CD8-positive, alpha-beta memory T cell (primary cell): ENCODE results near the gene DPP7. TPM values are rescaled to one million over a fixed set of nuclear protein-coding genes. Genes with fewer than 3 reads are reported as not detected.
"Not testable (repeated sequence)": the region's sequence is repeated elsewhere in the genome, so short reads cannot be mapped to it uniquely, and the experiment has no call there.

Experiments
- CTCF ChIA-PET: fragments of 350-600 bp; sonication (Branson Sonifier 250); formaldehyde crosslinking; loops from one replicate; lab custom pipeline; 2021; ENCODE audit warnings: antibody characterized with exemption; lab: Charles Lee
- POLR2A ChIA-PET: fragments of 350-600 bp; sonication (Branson Sonifier 250); formaldehyde crosslinking; loops from one replicate; lab custom pipeline; 2021; ENCODE audit warnings: antibody characterized with exemption; lab: Charles Lee
- DNase-seq, 5 donors: peaks; one replicate each; pipeline versions ENCODE4 v3.0.0 to v3.0.0-alpha.2; 2020 to 2022; ENCODE audit warnings: mixed read lengths in 1 of 5
- H3K27ac ChIP-seq: one replicate; pipeline ENCODE4 v1.7.0; 2013; ENCODE audit warnings: low read depth, mild to moderate bottlenecking, low read length, moderate library complexity
- H3K27me3 ChIP-seq: 2 replicates; pipeline ENCODE4 v1.7.0; 2013; ENCODE audit warnings: low read length, mild to moderate bottlenecking; ENCODE audit not compliant: insufficient read depth, poor library complexity, severe bottlenecking
- H3K36me3 ChIP-seq: 2 replicates; pipeline ENCODE4 v1.7.0; 2013; ENCODE audit warnings: mild to moderate bottlenecking, low read length, moderate library complexity; ENCODE audit not compliant: insufficient read depth
- H3K4me1 ChIP-seq: 2 replicates; pipeline ENCODE4 v1.7.0; 2013; ENCODE audit warnings: mild to moderate bottlenecking, low read length, moderate library complexity; ENCODE audit not compliant: insufficient read depth
- H3K4me3 ChIP-seq: 2 replicates; pipeline ENCODE4 v1.7.0; 2013; ENCODE audit warnings: mild to moderate bottlenecking, low read length
- H3K9me3 ChIP-seq: 2 replicates; pipeline ENCODE4 v1.7.0; 2013; ENCODE audit warnings: mild to moderate bottlenecking, low read length
- H3K27ac Mint-ChIP-seq, 8 donors: one replicate each; pipeline ENCODE4 v1.8.0; 2020 to 2021; ENCODE audit warnings: mixed read lengths in 8 of 8, mild to moderate bottlenecking in 6 of 8, inconsistent platforms in 3 of 8, moderate library complexity in 3 of 8
- H3K27me3 Mint-ChIP-seq, 2 donors: one replicate each; pipeline ENCODE4 v1.8.0; 2020 to 2021; ENCODE audit warnings: mixed read lengths in 2 of 2, mild to moderate bottlenecking in 1 of 2, moderate library complexity in 1 of 2
- H3K36me3 Mint-ChIP-seq, 3 donors: one replicate each; pipeline ENCODE4 v1.8.0; 2020 to 2021; ENCODE audit warnings: mixed read lengths in 3 of 3, inconsistent platforms in 1 of 3, mild to moderate bottlenecking in 1 of 3
- H3K4me1 Mint-ChIP-seq, 3 donors: one replicate each; pipeline ENCODE4 v1.8.0; 2020 to 2021; ENCODE audit warnings: mixed read lengths in 3 of 3, inconsistent platforms in 1 of 3, mild to moderate bottlenecking in 1 of 3
- H3K4me3 Mint-ChIP-seq, 7 donors: one replicate each; pipeline ENCODE4 v1.8.0; 2020 to 2021; ENCODE audit warnings: mixed read lengths in 7 of 7, mild to moderate bottlenecking in 6 of 7, moderate library complexity in 4 of 7, inconsistent platforms in 2 of 7
- H3K9me3 Mint-ChIP-seq, 5 donors: one replicate each; pipeline ENCODE4 v1.8.0; 2020 to 2022; ENCODE audit warnings: mixed read lengths in 5 of 5, mild to moderate bottlenecking in 3 of 5, moderate library complexity in 2 of 5, inconsistent platforms in 1 of 5
- polyA plus RNA-seq: library from polyadenylated mRNA; unstranded; fragments of 300-500 nt; fragmentation: Illumina TruSeq; gene quantifications from one replicate; pipeline ENCODE4 v1.2.3, GENCODE V29; 2021
- total RNA-seq, 2 experiments: library from RNA; stranded (reverse); gene quantifications; one replicate each; pipeline ENCODE4 v1.2.3, GENCODE V29; 2021

DPP7 gene
- total and polyA plus RNA-seq, 3 experiments from 2014 or later, result 158 to 308 (median 294) TPM

DNA sequence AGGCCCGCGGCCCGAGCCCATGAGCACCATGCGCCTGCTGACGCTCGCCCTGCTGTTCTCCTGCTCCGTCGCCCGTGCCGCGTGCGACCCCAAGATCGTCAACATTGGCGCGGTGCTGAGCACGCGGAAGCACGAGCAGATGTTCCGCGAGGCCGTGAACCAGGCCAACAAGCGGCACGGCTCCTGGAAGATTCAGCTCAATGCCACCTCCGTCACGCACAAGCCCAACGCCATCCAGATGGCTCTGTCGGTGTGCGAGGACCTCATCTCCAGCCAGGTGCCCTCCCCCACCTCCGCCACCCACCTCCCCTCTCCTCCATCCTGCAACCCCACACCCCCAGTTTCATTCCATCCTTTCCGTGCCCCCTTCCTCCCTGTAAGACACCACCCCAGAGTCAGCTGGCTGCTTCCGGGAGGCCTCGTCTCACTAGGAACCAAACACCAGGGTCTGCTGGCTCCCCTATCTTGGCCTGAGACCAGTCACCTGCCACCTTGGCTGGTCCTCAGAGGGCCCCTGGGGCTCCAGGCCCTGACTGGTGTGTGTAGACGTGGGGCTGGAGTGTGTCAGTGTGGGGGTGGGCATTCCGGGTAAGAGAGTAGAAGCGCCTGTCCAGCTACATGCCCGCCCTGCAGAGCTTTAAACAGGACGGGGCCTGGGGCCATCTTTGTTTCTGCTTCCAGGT lies 25.1 kb upstream of the DPP7 start:
- DNase-seq, result no peak
- POLR2A ChIA-PET, result no interaction called here
- Mint-ChIP-seq H3K4me1 (peaks cover 0 to 4% (median 0%) of the 10 kb centered on the region in 3 donors), H3K27me3 (peaks cover 56 to 60% of the 10 kb centered on the region in 2 donors), H3K36me3 (peaks cover 0 to 8% (median 0%) of the 10 kb centered on the region in 3 donors), H3K4me3 (no peak overlapping the region), H3K27ac (no peak overlapping the region), H3K9me3 (peaks cover 0 to 6% (median 0%) of the 10 kb centered on the region in 5 donors)
- H3K27me3 ChIP-seq, result peaks cover 51% of the 10 kb centered on the region
- H3K27ac ChIP-seq, result no peak overlapping the region
- CTCF ChIA-PET, result no interaction called here
- no peaks in the 10 kb centered on the region for H3K9me3 ChIP-seq
- H3K4me1 ChIP-seq, result no peaks in the 10 kb centered on the region
- H3K4me3 ChIP-seq, result no peak overlapping the region
- no peaks in the 10 kb centered on the region for H3K36me3 ChIP-seq

- H3K4me1 Mint-ChIP-seq, result peaks cover 0 to 4% (median 0%) of the 10 kb centered on the region in 3 donors
- peak in 3 of 5 donors; percentile 34 to 46 (median 35) for DNase-seq
- H3K4me3 ChIP-seq, result no peak within 1 kb of the TSS
- H3K27ac Mint-ChIP-seq, result no peak within 1 kb of the TSS
- peaks cover 0 to 8% (median 0%) of the 10 kb centered on the region in 3 donors for H3K36me3 Mint-ChIP-seq
- H3K27me3 ChIP-seq, result peaks cover 51% of the 10 kb centered on the region
- peaks cover 0 to 6% (median 0%) of the 10 kb centered on the region in 5 donors for H3K9me3 Mint-ChIP-seq
- H3K4me3 Mint-ChIP-seq, result no peak within 1 kb of the TSS
- H3K4me1 ChIP-seq, result no peaks in the 10 kb centered on the region
- no peak within 1 kb of the TSS for H3K27ac ChIP-seq
- H3K9me3 ChIP-seq, result no peaks in the 10 kb centered on the region
- no peaks in the 10 kb centered on the region for H3K36me3 ChIP-seq
- ChIA-PET POLR2A (no interaction called here), CTCF (no interaction called here)
- peaks cover 59 to 62% of the 10 kb centered on the region in 2 donors for H3K27me3 Mint-ChIP-seq
Observed at GRCh38 chr9:137138722-137139467, 24.4 kb upstream of the DPP7 start, which contains the start of gene GRIN1. Gene GRIN1, plus strand, starts transcription at chr9:137139154. Its CDS starts 333 bp downstream, at chr9:137139487.

- peaks cover 0 to 8% (median 0%) of the 10 kb centered on the region in 3 donors for H3K36me3 Mint-ChIP-seq
- no peak overlapping the region for H3K27ac Mint-ChIP-seq
- peaks cover 0 to 4% (median 0%) of the 10 kb centered on the region in 3 donors for H3K4me1 Mint-ChIP-seq
- peaks cover 49% of the 10 kb centered on the region for H3K27me3 ChIP-seq
- ChIA-PET CTCF (no interaction called here), POLR2A (no interaction called here)
- H3K36me3 ChIP-seq, result no peaks in the 10 kb centered on the region
- H3K4me1 ChIP-seq, result no peaks in the 10 kb centered on the region
- no peak overlapping the region for H3K4me3 ChIP-seq
- H3K9me3 ChIP-seq, result no peaks in the 10 kb centered on the region
- peaks cover 63 to 64% of the 10 kb centered on the region in 2 donors for H3K27me3 Mint-ChIP-seq
- H3K27ac ChIP-seq, result no peak overlapping the region
- no peak for DNase-seq
- peaks cover 0 to 6% (median 0%) of the 10 kb centered on the region in 5 donors for H3K9me3 Mint-ChIP-seq
- H3K4me3 Mint-ChIP-seq, result no peak overlapping the region
Observed at GRCh38 chr9:137138058-137138721, 23.7 kb upstream of the DPP7 start.

DNA sequence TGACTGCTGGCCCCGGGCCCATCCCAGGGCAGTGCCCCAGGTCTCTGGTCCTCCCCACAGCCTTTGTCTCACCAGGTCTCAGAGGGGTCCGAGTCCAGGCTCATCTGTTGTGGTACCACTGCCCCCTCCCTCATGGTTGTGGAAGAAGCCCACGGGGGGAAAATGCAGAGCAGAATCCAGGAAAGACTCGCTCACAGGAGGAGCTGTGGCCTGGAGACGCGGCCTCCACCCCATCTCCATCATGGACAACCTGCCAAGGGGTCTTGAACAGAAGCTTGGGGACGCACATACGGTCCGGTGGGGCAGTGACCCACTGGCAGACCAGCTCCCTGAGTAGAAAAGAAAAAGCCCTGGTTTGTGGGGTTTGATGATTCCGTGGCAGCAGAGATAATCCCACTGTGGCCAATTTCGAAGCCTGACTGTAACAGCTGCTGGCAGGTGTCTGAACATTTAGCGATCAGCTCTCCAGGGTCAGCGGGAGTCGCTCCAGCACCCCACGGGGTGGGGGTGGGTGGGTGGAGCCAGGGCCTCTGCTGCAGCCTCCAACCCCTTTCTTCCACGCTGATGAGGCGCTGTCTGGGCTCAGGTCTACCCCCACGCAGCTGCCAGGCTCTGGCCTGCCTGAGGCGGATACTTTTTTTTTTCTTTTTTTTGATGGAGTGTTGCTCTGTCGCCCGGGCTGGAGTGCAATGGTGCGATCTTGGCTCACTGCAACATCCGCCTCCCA lies 22.5 kb upstream of the DPP7 start:
- H3K27me3 Mint-ChIP-seq, result peaks cover 60 to 64% of the 10 kb centered on the region in 2 donors

DNA sequence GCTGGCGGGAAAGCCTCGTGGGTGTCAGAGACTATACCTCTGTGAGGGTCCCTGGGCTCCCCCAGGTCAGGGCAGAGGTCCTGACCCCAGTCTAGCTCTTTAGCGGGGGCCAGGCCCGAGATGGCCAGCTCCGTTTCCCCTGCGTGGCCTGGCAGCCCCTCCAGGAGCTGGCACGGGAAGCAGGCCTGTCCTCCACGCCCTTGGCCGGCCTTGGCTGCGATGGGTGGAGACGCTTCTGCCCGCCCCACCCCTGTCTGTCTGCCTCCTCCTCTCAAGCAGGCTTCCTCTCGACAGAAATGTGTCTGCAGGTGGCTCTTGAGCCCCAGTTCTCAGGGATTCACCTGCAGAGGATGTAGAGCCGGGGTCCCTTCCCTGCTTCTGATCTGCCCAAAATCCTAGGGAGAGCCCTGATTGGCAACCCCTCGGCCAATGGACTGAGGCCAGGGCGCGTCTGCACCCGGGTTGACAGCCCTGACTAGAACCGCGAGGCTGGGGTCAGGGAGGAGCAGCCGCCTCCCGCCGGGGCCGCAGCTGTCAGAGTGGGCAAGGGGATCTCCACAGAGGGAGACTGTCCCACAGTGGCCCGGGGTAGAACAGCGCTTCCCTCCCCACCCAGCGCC lies 21.8 kb upstream of the DPP7 start:
- Histone ChIP-seq H3K9me3 (no peaks in the 10 kb centered on the region), H3K4me1 (no peaks in the 10 kb centered on the region), H3K27ac (no peak overlapping the region), H3K4me3 (no peak overlapping the region), H3K36me3 (no peaks in the 10 kb centered on the region), H3K27me3 (peaks cover 40% of the 10 kb centered on the region)
- H3K36me3 Mint-ChIP-seq, result peaks cover 0 to 3% (median 0%) of the 10 kb centered on the region in 3 donors
- no peak for DNase-seq
- CTCF ChIA-PET, result interaction anchor here (1.1 kb wide), 1 partner anchor 100 kb away, joined by 3 read pairs; no protein-coding TSS in a partner anchor
- H3K9me3 Mint-ChIP-seq, result peaks cover 0 to 6% (median 0%) of the 10 kb centered on the region in 5 donors
- H3K27ac Mint-ChIP-seq, result peak overlapping the region in 1 of 8 donors; percentile 9
- POLR2A ChIA-PET, result no interaction called here
- peaks cover 0 to 4% (median 0%) of the 10 kb centered on the region in 3 donors for H3K4me1 Mint-ChIP-seq
- H3K27me3 Mint-ChIP-seq, result peaks cover 53 to 60% of the 10 kb centered on the region in 2 donors
- H3K4me3 Mint-ChIP-seq, result no peak overlapping the region

More for the DNA sequence above, 22.5 kb upstream of the DPP7 start:
- H3K36me3 Mint-ChIP-seq, result peaks cover 0 to 3% (median 0%) of the 10 kb centered on the region in 3 donors
- H3K4me3 Mint-ChIP-seq, result no peak overlapping the region
- H3K36me3 ChIP-seq, result no peaks in the 10 kb centered on the region
- no peaks in the 10 kb centered on the region for H3K4me1 ChIP-seq
- peaks cover 0 to 4% (median 0%) of the 10 kb centered on the region in 3 donors for H3K4me1 Mint-ChIP-seq
- POLR2A ChIA-PET, result no interaction called here
- CTCF ChIA-PET, result interaction anchor here (1.1 kb wide), 1 partner anchor 100 kb away, joined by 3 read pairs; no protein-coding TSS in a partner anchor
- peaks cover 0 to 6% (median 0%) of the 10 kb centered on the region in 5 donors for H3K9me3 Mint-ChIP-seq
- H3K27ac Mint-ChIP-seq, result no peak overlapping the region
- no peaks in the 10 kb centered on the region for H3K9me3 ChIP-seq
- no peak overlapping the region for H3K4me3 ChIP-seq
- H3K27me3 ChIP-seq, result peaks cover 47% of the 10 kb centered on the region
- no peak overlapping the region for H3K27ac ChIP-seq
- no peak for DNase-seq

DNA sequence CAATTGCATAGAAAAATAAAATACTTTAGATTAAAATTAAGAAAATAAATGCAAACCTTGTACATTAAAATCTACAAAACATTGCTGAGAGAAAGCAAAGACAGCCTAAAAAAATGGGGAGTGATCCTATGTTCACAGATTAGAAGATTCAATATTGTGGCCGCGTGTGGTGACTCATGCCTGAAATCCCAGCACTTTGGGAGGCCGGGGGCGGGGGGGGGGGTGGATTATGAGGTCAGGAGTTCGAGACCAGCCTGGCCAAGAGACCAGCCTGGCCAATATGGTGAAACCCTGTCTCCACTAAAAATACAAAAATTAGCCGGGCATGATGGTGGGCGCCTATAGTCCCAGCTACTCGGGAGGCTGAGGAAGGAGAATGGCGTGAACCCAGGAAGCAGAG lies 20.6 kb upstream of the DPP7 start:
- POLR2A ChIA-PET, result interaction anchor here (1.2 kb wide), 1 partner anchor 20 kb away, joined by 6 read pairs; the partner anchor contains the start of gene DPP7

DNA sequence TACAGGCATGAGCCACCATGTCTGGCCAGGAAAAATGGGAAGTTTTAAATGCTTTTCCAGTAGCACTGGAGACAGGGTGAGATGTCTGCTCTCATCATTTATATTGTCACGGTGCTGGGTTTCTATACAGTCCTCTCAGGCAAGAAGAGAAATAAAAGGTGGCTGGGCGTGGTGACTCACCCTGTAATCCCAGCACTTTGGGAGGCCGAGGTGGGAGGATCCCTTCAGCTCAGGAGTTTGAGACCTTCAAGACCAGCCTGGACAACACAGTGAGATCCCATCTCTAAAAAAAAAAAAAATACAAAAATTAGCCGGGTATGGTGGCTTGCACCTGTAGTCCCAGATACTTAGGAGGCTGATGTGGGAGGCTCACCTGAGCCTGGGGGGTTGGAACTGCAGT lies 19.7 kb upstream of the DPP7 start:
- H3K4me3 Mint-ChIP-seq, result no peak overlapping the region
- Histone ChIP-seq H3K4me1 (no peaks in the 10 kb centered on the region), H3K9me3 (no peaks in the 10 kb centered on the region), H3K36me3 (no peaks in the 10 kb centered on the region), H3K4me3 (no peak overlapping the region), H3K27ac (no peak overlapping the region), H3K27me3 (peaks cover 21% of the 10 kb centered on the region)
- peaks cover 0 to 7% (median 3%) of the 10 kb centered on the region in 3 donors for H3K4me1 Mint-ChIP-seq
- peaks cover 36 to 46% of the 10 kb centered on the region in 2 donors for H3K27me3 Mint-ChIP-seq
- ChIA-PET POLR2A (no interaction called here), CTCF (no interaction called here)
- H3K9me3 Mint-ChIP-seq, result peaks cover 0 to 3% (median 2%) of the 10 kb centered on the region in 5 donors
- H3K36me3 Mint-ChIP-seq, result peaks cover 0 to 3% (median 3%) of the 10 kb centered on the region in 3 donors
- no peak overlapping the region for H3K27ac Mint-ChIP-seq
- no peak for DNase-seq

More for the DNA sequence above, 20.6 kb upstream of the DPP7 start:
- not testable (repeated sequence) for H3K9me3 ChIP-seq, DNase-seq, H3K4me1 Mint-ChIP-seq, H3K27ac Mint-ChIP-seq, H3K4me3 Mint-ChIP-seq, H3K4me1 ChIP-seq, H3K4me3 ChIP-seq, H3K27ac ChIP-seq, H3K36me3 Mint-ChIP-seq, H3K36me3 ChIP-seq, H3K9me3 Mint-ChIP-seq
- CTCF ChIA-PET, result interaction anchor here (0.6 to 1.0 kb wide), 2 partner anchors 17 to 469 kb away, joined by 3 read pairs; no protein-coding TSS in a partner anchor
- peaks cover 44 to 52% of the 10 kb centered on the region in 2 donors for H3K27me3 Mint-ChIP-seq
- peaks cover 30% of the 10 kb centered on the region for H3K27me3 ChIP-seq
